ENCODE measurements around the gene RAD23A.
"Not testable (repeated sequence)": the region's sequence is repeated elsewhere in the genome, so short reads cannot be mapped to it uniquely, and the experiment has no call there.

Gene RAD23A

GRCh38 chr19:12945479-12946091, at the start of gene RAD23A:
Gene RAD23A (plus strand): TSS chr19:12945862. CDS start chr19:12945949, 87 bp downstream.
- peak; percentile 98 for DNase-seq

GRCh38 chr19:12896460-12896859, 49.2 kb upstream of the RAD23A start:
- DNase-seq, result no peak

GRCh38 chr19:12899891-12900518, 45.7 kb upstream of the RAD23A start:
- no peak for DNase-seq

- DNase-seq, result no peak
These were observed 38.5 kb upstream of the RAD23A start for GRCh38 chr19:12907166-12907565.

- DNase-seq, result no peak
These were observed 33.1 kb upstream of the RAD23A start for GRCh38 chr19:12912571-12912970.

- DNase-seq, result peak; percentile 85
These were observed 32.6 kb upstream of the RAD23A start for GRCh38 chr19:12913011-12913561.

GRCh38 chr19:12913851-12914690, 31.6 kb upstream of the RAD23A start:
- peak; percentile 64 for DNase-seq

- DNase-seq, result not testable (repeated sequence)
These were observed 29.8 kb upstream of the RAD23A start for GRCh38 chr19:12915860-12916259.

GRCh38 chr19:12918253-12918652, 27.4 kb upstream of the RAD23A start:
- no peak for DNase-seq

GRCh38 chr19:12921047-12921446, 24.6 kb upstream of the RAD23A start:
- DNase-seq, result no peak

- no peak for DNase-seq
These were observed 22.7 kb upstream of the RAD23A start for GRCh38 chr19:12922959-12923358.

- DNase-seq, result no peak
These were observed 20.9 kb upstream of the RAD23A start for GRCh38 chr19:12924621-12925310.

GRCh38 chr19:12930002-12930645, 15.5 kb upstream of the RAD23A start:
- DNase-seq, result no peak

GRCh38 chr19:12932392-12933286, 13.0 kb upstream of the RAD23A start:
- no peak for DNase-seq

- peak; percentile 96 for DNase-seq
These were observed 12.2 kb upstream of the RAD23A start, which contains the start of gene FARSA for GRCh38 chr19:12933287-12934072. Gene FARSA (minus strand): TSS chr19:12933711. CDS start chr19:12933696, 15 bp downstream.

GRCh38 chr19:12935071-12935470, 10.6 kb upstream of the RAD23A start:
- no peak for DNase-seq

GRCh38 chr19:12936582-12936981, 9.1 kb upstream of the RAD23A start:
- no peak for DNase-seq

- no peak for DNase-seq
These were observed 8.4 kb upstream of the RAD23A start for GRCh38 chr19:12937093-12937926.
